Stimulated activated CD4-positive, alpha-beta T cell treated with anti-CD3 and anti-CD28 coated beads, Interleukin-2, amount 100 ng/mL, for 48 hours (primary cell): Measurements from ENCODE around the gene MTHFD1L.

Experiments used
- DNase-seq, 2 donors: peaks; one replicate each; pipeline ENCODE4 v3.0.0-alpha.2; 2020

MTHFD1L gene

GRCh38 chr6:150937132-150937906 lies 71.8 kb downstream of the MTHFD1L start:
- no peak for DNase-seq

GRCh38 chr6:150939399-150939798 lies 73.9 kb downstream of the MTHFD1L start:
- no peak for DNase-seq

GRCh38 chr6:150940941-150941340 lies 75.4 kb downstream of the MTHFD1L start:
- no peak for DNase-seq

- DNase-seq, result no peak
Measured at GRCh38 chr6:150949526-150949925, 84.0 kb downstream of the MTHFD1L start.

GRCh38 chr6:150953851-150954250 lies 88.3 kb downstream of the MTHFD1L start:
- DNase-seq, result no peak

- DNase-seq, result no peak
Measured at GRCh38 chr6:150959166-150959565, 93.7 kb downstream of the MTHFD1L start.

GRCh38 chr6:150962436-150962835 lies 96.9 kb downstream of the MTHFD1L start:
- no peak for DNase-seq

- no peak for DNase-seq
Measured at GRCh38 chr6:150964765-150965164, 99.3 kb downstream of the MTHFD1L start.

GRCh38 chr6:150966786-150967185 lies 101.3 kb downstream of the MTHFD1L start:
- DNase-seq, result no peak

GRCh38 chr6:150967381-150967780 lies 101.9 kb downstream of the MTHFD1L start:
- DNase-seq, result no peak

- no peak for DNase-seq
Measured at GRCh38 chr6:150967910-150968309, 102.4 kb downstream of the MTHFD1L start.

- no peak for DNase-seq
Measured at GRCh38 chr6:150969901-150970300, 104.4 kb downstream of the MTHFD1L start.

- no peak for DNase-seq
Measured at GRCh38 chr6:150971219-150971618, 105.7 kb downstream of the MTHFD1L start.

- DNase-seq, result no peak
Measured at GRCh38 chr6:150975136-150975535, 109.6 kb downstream of the MTHFD1L start.

GRCh38 chr6:150977281-150977680 lies 111.8 kb downstream of the MTHFD1L start:
- DNase-seq, result no peak

GRCh38 chr6:150978624-150979023 lies 113.1 kb downstream of the MTHFD1L start:
- DNase-seq, result no peak

- DNase-seq, result no peak
Measured at GRCh38 chr6:150979826-150980350, 114.4 kb downstream of the MTHFD1L start.

- DNase-seq, result no peak
Measured at GRCh38 chr6:150981095-150981494, 115.6 kb downstream of the MTHFD1L start.

- no peak for DNase-seq
Measured at GRCh38 chr6:150981669-150982068, 116.2 kb downstream of the MTHFD1L start.

GRCh38 chr6:150987371-150987828 lies 121.9 kb downstream of the MTHFD1L start:
- DNase-seq, result peak; percentile 17 to 34

- DNase-seq, result no peak
Measured at GRCh38 chr6:150987855-150988464, 122.5 kb downstream of the MTHFD1L start.

GRCh38 chr6:150991487-150991886 lies 126.0 kb downstream of the MTHFD1L start:
- no peak for DNase-seq

- DNase-seq, result no peak
Measured at GRCh38 chr6:150992262-150992661, 126.8 kb downstream of the MTHFD1L start.

GRCh38 chr6:150992703-150993102 lies 127.2 kb downstream of the MTHFD1L start:
- no peak for DNase-seq
